GM12892 (cell line): ENCODE data around the gene BICDL2.

Experiments used
- POLR2A ChIP-seq: IDR thresholded peaks from 2 replicates; pipeline ENCODE4 v1.6.1; 2011; ENCODE audit warnings: low read depth, low read length, control low read depth
- POLR2AphosphoS5 ChIP-seq: IDR thresholded peaks from 2 replicates; pipeline ENCODE4 v1.6.1; 2011; ENCODE audit warnings: low read depth, low read length, control low read depth

- TF ChIP-seq POLR2A (no peak), POLR2AphosphoS5 (no peak)
Observed at GRCh38 chr16:3051009-3051408, 14.3 kb upstream of the BICDL2 start.
